Smooth muscle cell of the brain vasculature (primary cell): ENCODE data around the gene SETMAR.
"Not testable (repeated sequence)": the region's sequence is repeated elsewhere in the genome, so short reads cannot be mapped to it uniquely, and the experiment has no call there.

Experiments used
- DNase-seq: peaks from one replicate; pipeline ENCODE4 v3.0.0-alpha.2; 2012; ENCODE audit warnings: low read depth, low spot score

SETMAR gene

GRCh38 chr3:4313606-4314293 lies 10.6 kb downstream of the SETMAR start:
- no peak for DNase-seq

DNA sequence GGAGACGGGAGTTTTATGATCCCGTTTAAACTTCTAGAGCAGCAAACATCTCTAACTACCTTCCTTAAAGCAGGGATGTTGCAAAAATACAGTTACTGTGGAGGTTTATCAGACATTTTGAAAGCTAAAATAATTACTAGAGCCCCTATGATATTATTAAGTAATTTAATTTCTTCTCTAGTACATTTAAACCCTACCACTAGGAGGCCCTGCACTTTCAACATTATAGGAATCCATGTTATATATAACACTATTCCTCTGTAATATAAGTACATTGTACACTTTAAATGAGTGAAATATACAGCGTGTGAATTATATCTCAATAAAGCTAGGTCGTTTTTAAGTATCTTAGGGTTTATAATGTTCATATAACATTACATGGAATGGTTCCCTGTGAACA lies 11.5 kb downstream of the SETMAR start:
- DNase-seq: no peak

- DNase-seq: no peak
These were observed 17.1 kb downstream of the SETMAR start for GRCh38 chr3:4320096-4320911.

GRCh38 chr3:4321732-4322131 lies 18.6 kb downstream of the SETMAR start:
- DNase-seq: no peak

- no peak for DNase-seq
These were observed 19.5 kb downstream of the SETMAR start for GRCh38 chr3:4322635-4323034.

- no peak for DNase-seq
These were observed 20.3 kb downstream of the SETMAR start for GRCh38 chr3:4323246-4324027.

- no peak for DNase-seq
These were observed 23.7 kb downstream of the SETMAR start for GRCh38 chr3:4326868-4327267.

GRCh38 chr3:4329806-4330205 lies 26.6 kb downstream of the SETMAR start:
- DNase-seq: not testable (repeated sequence)

- no peak for DNase-seq
These were observed 28.9 kb downstream of the SETMAR start for GRCh38 chr3:4332111-4332510.

DNA sequence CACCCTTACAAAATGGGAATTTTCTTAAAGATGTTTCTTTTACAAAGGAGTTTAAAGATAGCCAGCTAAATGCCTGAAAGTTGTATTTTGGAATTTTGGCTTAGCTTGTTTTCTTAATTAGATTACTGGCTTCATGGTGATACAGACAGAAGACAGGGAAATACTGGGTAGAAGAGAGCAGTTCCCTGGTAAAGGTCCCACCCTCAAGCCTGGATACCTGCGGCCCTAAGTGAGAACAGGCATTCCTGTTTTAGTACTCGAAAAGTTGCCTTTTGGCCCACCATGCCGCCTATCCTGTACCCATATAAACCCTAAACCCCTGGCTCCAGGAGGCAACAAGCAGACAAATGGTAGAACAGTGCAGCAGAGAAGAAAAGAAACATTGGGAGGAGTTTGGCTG lies 29.4 kb downstream of the SETMAR start:
- no peak for DNase-seq

GRCh38 chr3:4332991-4333390 lies 29.8 kb downstream of the SETMAR start:
- no peak for DNase-seq

- no peak for DNase-seq
These were observed 31.4 kb downstream of the SETMAR start for GRCh38 chr3:4334548-4334947.

GRCh38 chr3:4335840-4336562 lies 32.8 kb downstream of the SETMAR start:
- DNase-seq: no peak

- no peak for DNase-seq
These were observed 33.8 kb downstream of the SETMAR start for GRCh38 chr3:4336850-4337546.

GRCh38 chr3:4338751-4339150 lies 35.6 kb downstream of the SETMAR start:
- DNase-seq: no peak

DNA sequence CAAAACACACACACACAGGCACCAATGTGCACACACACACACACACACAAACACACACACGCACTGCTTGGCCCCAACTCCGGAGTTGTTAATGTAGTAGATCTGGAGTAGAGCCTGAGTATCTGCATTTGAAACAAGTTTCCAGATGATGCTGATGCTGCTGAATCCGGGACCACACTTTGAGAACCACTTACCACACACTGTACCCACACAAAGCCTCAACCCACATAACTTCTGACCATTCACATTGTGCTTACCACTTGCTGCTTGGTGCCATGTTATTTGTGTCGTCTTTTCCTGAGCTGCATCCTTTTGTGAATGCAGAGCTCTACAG lies 36.9 kb downstream of the SETMAR start:
- no peak for DNase-seq

GRCh38 chr3:4340411-4341335 lies 37.5 kb downstream of the SETMAR start:
- DNase-seq: no peak

DNA sequence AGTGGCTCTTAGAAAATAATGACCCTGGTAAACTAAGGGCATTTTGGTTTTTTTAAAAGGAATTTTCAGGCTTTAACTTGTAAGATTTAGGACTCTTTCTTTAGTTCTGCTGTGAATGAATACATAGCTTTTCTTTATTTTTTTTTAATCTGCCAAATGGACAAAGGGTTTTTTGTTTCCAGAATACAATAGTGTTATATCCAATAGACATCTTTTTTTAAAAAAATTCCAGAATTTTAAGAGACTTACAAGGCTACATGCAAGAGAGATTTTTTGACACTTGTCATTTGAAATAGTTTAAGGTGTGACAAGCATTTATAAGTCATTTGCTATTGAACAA lies 38.1 kb downstream of the SETMAR start:
- DNase-seq: no peak

GRCh38 chr3:4343258-4343657 lies 40.1 kb downstream of the SETMAR start:
- no peak for DNase-seq

DNA sequence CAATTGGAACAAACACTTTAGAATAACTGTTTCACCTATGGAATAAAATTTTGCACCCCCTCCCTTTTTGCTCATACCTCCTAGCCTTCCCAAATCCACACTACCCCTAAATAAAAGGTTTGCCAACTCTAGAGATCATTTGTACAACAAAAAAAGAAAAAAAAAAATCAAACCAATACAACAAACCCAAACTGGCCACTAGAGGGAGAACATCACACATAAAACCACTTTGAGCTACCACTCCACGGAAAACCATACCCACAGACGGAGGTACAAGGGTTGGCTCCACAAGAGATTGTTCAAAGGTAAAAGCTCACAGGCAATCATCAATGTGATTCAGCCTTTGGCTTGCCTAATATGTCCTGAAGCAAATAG lies 47.6 kb downstream of the SETMAR start:
- peak; percentile 29 for DNase-seq
